ENCODE results near the gene TREH.

GRCh38 chr11:118646393-118646792 lies 33.1 kb downstream of the TREH start:
- TF ChIP-seq EP300 (conservative IDR thresholded peaks at IDR 0.05; ENCODE audit: poor library complexity, severe bottlenecking) = no peak
- TF ChIP-seq CTCF (IDR thresholded peaks at IDR 0.05; ENCODE audit: poor library complexity, severe bottlenecking) = no peak
- TF ChIP-seq POLR2AphosphoS5 (IDR thresholded peaks at IDR 0.05) = no peak
- TF ChIP-seq TAF1 (IDR thresholded peaks at IDR 0.05; ENCODE audit: low read depth) = no peak
- no peak for TF ChIP-seq REST (IDR thresholded peaks at IDR 0.05; ENCODE audit: borderline replicate concordance)
- no peak for TF ChIP-seq SMC3 (conservative IDR thresholded peaks at IDR 0.05; ENCODE audit: poor library complexity)
- TF ChIP-seq EZH2 (IDR thresholded peaks at IDR 0.05; ENCODE audit: borderline replicate concordance, insufficient read depth, low read length, poor library complexity, severe bottlenecking) = no peak
- no peak for TF ChIP-seq RAD21 (conservative IDR thresholded peaks at IDR 0.05)
- no peak for TF ChIP-seq MXI1 (conservative IDR thresholded peaks at IDR 0.05; ENCODE audit: poor library complexity, severe bottlenecking)
